22Rv1 (cell line): ENCODE results near the gene ADAT3.

Experiments used
- ZFX ChIP-seq: fragments of 450-650 bp; IDR thresholded peaks from 2 replicates; pipeline ENCODE4 v1.6.1; 2017; ENCODE audit warnings: antibody characterized with exemption, borderline replicate concordance
- TF ChIP-seq, protein P1 (sequence below): fragments of 450-650 bp; IDR thresholded peaks from 2 replicates; pipeline ENCODE4 v1.5.1; 2017; ENCODE audit warnings: mild to moderate bottlenecking

- TF ChIP-seq, protein P1, sequence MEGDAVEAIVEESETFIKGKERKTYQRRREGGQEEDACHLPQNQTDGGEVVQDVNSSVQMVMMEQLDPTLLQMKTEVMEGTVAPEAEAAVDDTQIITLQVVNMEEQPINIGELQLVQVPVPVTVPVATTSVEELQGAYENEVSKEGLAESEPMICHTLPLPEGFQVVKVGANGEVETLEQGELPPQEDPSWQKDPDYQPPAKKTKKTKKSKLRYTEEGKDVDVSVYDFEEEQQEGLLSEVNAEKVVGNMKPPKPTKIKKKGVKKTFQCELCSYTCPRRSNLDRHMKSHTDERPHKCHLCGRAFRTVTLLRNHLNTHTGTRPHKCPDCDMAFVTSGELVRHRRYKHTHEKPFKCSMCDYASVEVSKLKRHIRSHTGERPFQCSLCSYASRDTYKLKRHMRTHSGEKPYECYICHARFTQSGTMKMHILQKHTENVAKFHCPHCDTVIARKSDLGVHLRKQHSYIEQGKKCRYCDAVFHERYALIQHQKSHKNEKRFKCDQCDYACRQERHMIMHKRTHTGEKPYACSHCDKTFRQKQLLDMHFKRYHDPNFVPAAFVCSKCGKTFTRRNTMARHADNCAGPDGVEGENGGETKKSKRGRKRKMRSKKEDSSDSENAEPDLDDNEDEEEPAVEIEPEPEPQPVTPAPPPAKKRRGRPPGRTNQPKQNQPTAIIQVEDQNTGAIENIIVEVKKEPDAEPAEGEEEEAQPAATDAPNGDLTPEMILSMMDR: no peak
- no peak for TF ChIP-seq ZFX
These were observed 38.5 kb downstream of the ADAT3 start for GRCh38 chr19:1943661-1944087.
